Vagina (tissue), 2 donors: ENCODE results near the gene IRGQ. TPM values are rescaled to one million over a fixed set of nuclear protein-coding genes. Genes with fewer than 3 reads are reported as not detected.
"Not testable (repeated sequence)": the region's sequence is repeated elsewhere in the genome, so short reads cannot be mapped to it uniquely, and the experiment has no call there.

Source experiments
- DNase-seq, 2 donors: peaks; one replicate each; pipeline ENCODE4 v3.0.0-alpha.2; 2017; ENCODE audit errors: extremely low spot score in 2 of 2
- H3K27ac ChIP-seq: fragments of 200-600 bp; sonication (generic); one replicate; pipeline ENCODE4 v1.5.1; 2019
- H3K27me3 ChIP-seq: fragments of 200-600 bp; sonication (generic); one replicate; pipeline ENCODE4 v1.5.1; 2019
- H3K36me3 ChIP-seq, 2 donors: fragments of 200-600 bp; sonication (generic); one replicate each; pipeline ENCODE4 v1.5.1; 2017 to 2019
- H3K4me1 ChIP-seq: fragments of 200-600 bp; sonication (generic); one replicate; pipeline ENCODE4 v1.5.1; 2019
- H3K4me3 ChIP-seq, 2 donors: fragments of 200-600 bp; sonication (generic); 1 replicate in 1 of 2; 2 replicates in 1 of 2; pipeline ENCODE4 v1.5.1; 2016 to 2019
- H3K9me3 ChIP-seq: fragments of 200-600 bp; sonication (generic); one replicate; pipeline ENCODE4 v1.5.1; 2019
- CTCF ChIP-seq, 3 experiments: fragments of 450-650 bp in 2 of 3; fragments of 200-600 bp in 1 of 3; sonication (generic) in 1 of 3; IDR thresholded peaks; one replicate each; pipeline ENCODE4 v1.5.1; 2017 to 2019; ENCODE audit warnings: antibody characterized with exemption in 3 of 3, mild to moderate bottlenecking in 2 of 3, moderate library complexity in 2 of 3
- POLR2A ChIP-seq, 2 donors: fragments of 450-650 bp; IDR thresholded peaks; one replicate each; pipeline ENCODE4 v1.6.1; 2017; ENCODE audit warnings: antibody characterized with exemption in 2 of 2, mild to moderate bottlenecking in 2 of 2, moderate library complexity in 2 of 2
- POLR2AphosphoS5 ChIP-seq, 2 donors: sonication (generic); formaldehyde crosslinking; IDR thresholded peaks; one replicate each; pipeline ENCODE4 v1.9.0; 2017; ENCODE audit warnings: antibody characterized with exemption in 2 of 2, mild to moderate bottlenecking in 2 of 2, low read depth in 1 of 2; ENCODE audit not compliant: insufficient read depth in 1 of 2
- intact Hi-C: fragments of 100-400 bp; cut with DNase I; formaldehyde crosslinking; loops from one replicate; pipeline ENCODE4 v1.15.1; 2023
- total RNA-seq: library from RNA; depleted of rRNA; stranded (reverse); fragments of >200 nt; gene quantifications from one replicate; pipeline ENCODE4 v1.2.3, GENCODE V29; 2016

Gene IRGQ
- total RNA-seq, 1 donor from 2014 or later, result 11.0 TPM

- H3K27me3 ChIP-seq, result no peaks in the 10 kb centered on the region
- no peak overlapping the region for H3K27ac ChIP-seq
- no peak for TF ChIP-seq CTCF (IDR thresholded peaks at IDR 0.05)
- no peak for TF ChIP-seq POLR2AphosphoS5 (IDR thresholded peaks at IDR 0.05; ENCODE audit: insufficient read depth in 1 of 2, low read depth in 1 of 2)
- intact Hi-C loops, result no loop called here
- peaks cover 0 to 8% of the 10 kb centered on the region in 2 donors for H3K36me3 ChIP-seq
- no peaks in the 10 kb centered on the region for H3K9me3 ChIP-seq
- H3K4me1 ChIP-seq, result peaks cover 15% of the 10 kb centered on the region
- H3K4me3 ChIP-seq, result no peak overlapping the region
- DNase-seq, result no peak
Observed at GRCh38 chr19:43607238-43608205, 11.6 kb upstream of the IRGQ start.

GRCh38 chr19:43606569-43607229, 10.8 kb upstream of the IRGQ start:
- TF ChIP-seq POLR2A (IDR thresholded peaks at IDR 0.05) (no peak), CTCF (IDR thresholded peaks at IDR 0.05) (no peak), POLR2AphosphoS5 (IDR thresholded peaks at IDR 0.05; ENCODE audit: insufficient read depth in 1 of 2, low read depth in 1 of 2) (no peak)
- Histone ChIP-seq H3K27me3 (no peaks in the 10 kb centered on the region), H3K4me1 (peaks cover 15% of the 10 kb centered on the region), H3K27ac (no peak overlapping the region), H3K36me3 (peaks cover 0 to 5% of the 10 kb centered on the region in 2 donors), H3K4me3 (no peak overlapping the region), H3K9me3 (no peaks in the 10 kb centered on the region)
- intact Hi-C loops, result no loop called here
- DNase-seq, result no peak

- Histone ChIP-seq H3K27me3 (no peaks in the 10 kb centered on the region), H3K9me3 (no peaks in the 10 kb centered on the region), H3K4me3 (no peak overlapping the region), H3K36me3 (peaks cover 0 to 5% of the 10 kb centered on the region in 2 donors), H3K4me1 (peaks cover 15% of the 10 kb centered on the region), H3K27ac (no peak overlapping the region)
- no peak for TF ChIP-seq POLR2A (IDR thresholded peaks at IDR 0.05)
- TF ChIP-seq CTCF (IDR thresholded peaks at IDR 0.05), result no peak
- no peak for TF ChIP-seq POLR2AphosphoS5 (IDR thresholded peaks at IDR 0.05; ENCODE audit: insufficient read depth in 1 of 2, low read depth in 1 of 2)
- intact Hi-C loops, result no loop called here
- DNase-seq, result no peak
Observed at GRCh38 chr19:43605875-43606568, 10.1 kb upstream of the IRGQ start.

- H3K4me1 ChIP-seq, result peaks cover 18% of the 10 kb centered on the region
- H3K36me3 ChIP-seq, result peaks cover 0 to 12% of the 10 kb centered on the region in 2 donors
- H3K9me3 ChIP-seq, intact Hi-C loops, H3K27me3 ChIP-seq, H3K4me3 ChIP-seq, H3K27ac ChIP-seq, DNase-seq: not testable (repeated sequence)
Observed at GRCh38 chr19:43600326-43600725, 4.4 kb upstream of the IRGQ start.

- Histone ChIP-seq H3K4me3 (no peak overlapping the region), H3K4me1 (peaks cover 23% of the 10 kb centered on the region), H3K27ac (no peak overlapping the region), H3K36me3 (peaks cover 0 to 12% of the 10 kb centered on the region in 2 donors), H3K27me3 (no peaks in the 10 kb centered on the region), H3K9me3 (no peaks in the 10 kb centered on the region)
- DNase-seq, result no peak
- intact Hi-C loops, result no loop called here
- TF ChIP-seq POLR2AphosphoS5 (IDR thresholded peaks at IDR 0.05; ENCODE audit: insufficient read depth in 1 of 2, low read depth in 1 of 2) (no peak), CTCF (IDR thresholded peaks at IDR 0.05) (no peak), POLR2A (IDR thresholded peaks at IDR 0.05) (no peak)
Observed at GRCh38 chr19:43599635-43600295, 3.8 kb upstream of the IRGQ start.
